Jurkat, Clone E6-1 (cell line): ENCODE data around the gene QPCTL.
A peak's percentile ranks its signal among the peaks of the same experiment; 100 is the strongest.
"Not testable (repeated sequence)": the region's sequence is repeated elsewhere in the genome, so short reads cannot be mapped to it uniquely, and the experiment has no call there.

Source experiments
- DNase-seq: peaks from one replicate; pipeline ENCODE4 v3.0.0-alpha.2; 2011; ENCODE audit warnings: low read depth, low spot score
- H3K4me3 ChIP-seq: 2 replicates; pipeline ENCODE4 v1.5.1; 2011; ENCODE audit warnings: mild to moderate bottlenecking, low read length, control low read depth, moderate library complexity

The QPCTL gene

DNA sequence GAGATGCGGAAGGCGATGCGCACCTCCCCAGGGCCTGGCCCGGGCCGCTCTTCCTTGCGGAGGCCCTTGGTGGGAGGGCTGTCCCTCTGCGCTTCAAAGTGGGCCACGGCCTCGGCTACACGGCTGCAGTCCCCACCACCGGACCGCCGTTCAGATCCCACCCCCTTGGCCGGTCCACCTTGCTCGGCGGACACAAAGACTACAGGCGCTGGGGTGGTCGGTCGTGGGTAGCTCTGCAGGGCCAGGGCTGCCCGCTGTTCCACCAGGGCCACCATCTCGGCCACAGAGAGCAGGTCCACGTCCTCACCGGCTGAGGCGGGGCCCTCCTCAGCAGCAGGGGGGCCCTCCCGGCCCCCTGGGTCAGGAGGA lies 20.2 kb downstream of the QPCTL start:
- no peak for DNase-seq
- H3K4me3 ChIP-seq, result no peak overlapping the region

DNA sequence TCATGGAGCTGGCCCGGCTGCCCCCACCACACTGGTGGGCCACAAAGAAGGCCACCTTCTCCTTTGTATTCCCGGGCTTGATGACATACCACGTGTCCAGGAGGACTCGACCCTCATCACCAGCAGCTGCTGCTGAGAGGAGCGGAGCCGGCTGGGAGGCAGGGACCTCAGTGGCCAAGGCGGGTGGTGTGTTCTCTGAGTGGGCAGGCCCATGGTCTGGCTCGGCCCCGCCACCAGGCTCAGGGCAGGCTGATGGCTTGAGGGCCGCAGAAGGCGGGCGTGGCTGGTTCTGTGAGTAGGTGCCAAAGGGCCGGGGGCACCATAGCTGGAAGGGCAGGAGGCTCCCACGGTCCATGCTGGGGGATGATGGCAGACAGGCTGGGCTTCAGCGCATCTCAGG lies 20.7 kb downstream of the QPCTL start:
- no peak for DNase-seq
- H3K4me3 ChIP-seq, result no peak overlapping the region

DNA sequence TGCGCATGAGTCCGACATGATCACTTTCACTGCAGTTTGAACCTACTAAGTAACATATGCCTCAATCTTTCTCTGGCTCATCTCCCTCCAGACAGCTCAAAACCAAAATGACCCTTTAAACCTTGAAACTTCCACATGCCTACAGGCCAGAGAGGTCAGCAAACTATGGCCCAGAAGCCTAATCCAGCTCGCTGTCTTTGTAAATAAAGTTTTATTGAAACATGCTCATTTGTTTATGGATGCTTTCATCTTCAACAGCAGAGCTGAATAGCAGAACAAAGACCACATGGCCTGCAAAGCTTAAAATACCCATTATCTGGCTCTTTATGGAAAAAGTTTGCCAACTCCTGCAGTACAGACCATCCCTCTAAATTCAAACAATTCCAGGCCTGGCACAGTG lies 22.7 kb downstream of the QPCTL start:
- H3K4me3 ChIP-seq, result no peak overlapping the region
- no peak for DNase-seq

DNA sequence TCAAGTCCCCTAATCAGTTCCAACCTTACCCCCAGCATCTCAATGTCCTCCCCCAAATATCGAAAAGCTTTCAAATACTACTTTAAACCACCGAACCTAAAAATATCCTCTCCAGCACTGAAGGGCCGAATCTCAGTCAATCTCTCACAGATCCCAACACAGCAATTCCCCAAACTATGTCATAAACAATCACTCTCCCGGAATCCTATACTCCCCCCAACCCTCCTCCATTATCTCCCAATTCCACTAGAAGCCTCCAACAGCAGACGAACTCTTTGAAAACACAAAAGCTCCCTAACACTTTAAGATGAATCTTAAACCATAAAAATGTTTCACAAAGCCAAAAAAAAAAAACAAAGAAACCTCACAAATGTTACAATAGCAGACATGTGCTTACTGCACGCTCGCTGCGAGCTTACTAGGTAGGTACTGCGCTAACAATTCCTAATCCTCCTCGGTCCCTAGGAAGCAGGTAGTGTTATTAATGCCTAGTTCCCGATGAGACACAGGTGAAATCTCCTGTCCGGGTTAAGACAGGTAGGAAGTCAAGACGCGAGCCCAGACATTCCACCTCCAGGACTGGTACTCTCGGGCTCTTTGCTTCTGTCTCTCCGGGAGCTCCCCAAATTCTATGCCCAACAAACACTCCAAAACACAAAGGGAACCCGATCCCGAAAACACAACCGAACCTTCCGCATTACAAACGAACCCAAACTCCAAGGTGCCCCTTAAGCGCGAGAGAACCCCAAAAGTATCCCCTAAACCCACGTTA lies 24.1 kb downstream of the QPCTL start:
- peak overlapping the region; percentile 77 for H3K4me3 ChIP-seq
- no peak for DNase-seq

DNA sequence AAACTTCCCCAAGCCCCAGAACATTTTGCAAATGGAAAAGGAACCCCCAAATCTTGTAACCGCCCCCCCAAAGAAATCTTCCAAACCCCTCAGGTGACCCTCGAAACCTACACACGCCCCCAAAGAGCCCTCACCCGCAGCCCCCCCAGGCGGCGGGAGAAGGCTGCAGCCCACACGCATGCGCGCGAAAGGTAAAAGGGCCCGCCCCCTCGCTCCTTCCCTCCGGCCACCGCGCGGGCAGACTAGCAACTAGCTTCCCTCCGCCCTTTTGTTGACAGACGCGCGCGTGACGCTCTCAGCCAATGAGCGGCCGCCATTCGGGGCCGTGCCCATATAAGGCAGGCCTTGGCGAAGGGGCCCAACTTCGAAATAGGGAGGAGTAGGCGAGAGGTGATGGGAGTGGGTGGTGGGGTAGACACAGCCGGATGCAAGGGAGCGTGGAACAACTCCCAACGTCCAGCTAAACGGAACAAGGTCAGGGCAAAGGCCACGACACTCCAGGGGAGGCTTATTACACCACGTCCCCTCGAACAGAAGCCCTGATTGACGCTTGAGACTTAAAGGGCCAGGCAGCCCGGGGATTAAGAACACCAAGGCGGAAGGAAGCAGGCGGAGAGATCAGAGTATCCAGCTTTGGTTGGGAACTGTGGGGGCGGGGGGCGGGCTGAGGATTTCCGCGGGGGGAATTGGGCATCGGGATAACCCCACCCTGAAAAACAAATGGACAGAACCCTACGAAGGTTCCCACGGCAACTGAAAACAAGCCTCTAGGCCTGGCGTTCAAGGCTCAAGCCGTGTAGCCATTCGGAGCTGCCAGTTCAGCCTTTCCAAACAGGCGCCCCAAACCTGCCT lies 24.9 kb downstream of the QPCTL start:
- DNase-seq, result peak; percentile 99
- peak overlapping the region; percentile 77 for H3K4me3 ChIP-seq

DNA sequence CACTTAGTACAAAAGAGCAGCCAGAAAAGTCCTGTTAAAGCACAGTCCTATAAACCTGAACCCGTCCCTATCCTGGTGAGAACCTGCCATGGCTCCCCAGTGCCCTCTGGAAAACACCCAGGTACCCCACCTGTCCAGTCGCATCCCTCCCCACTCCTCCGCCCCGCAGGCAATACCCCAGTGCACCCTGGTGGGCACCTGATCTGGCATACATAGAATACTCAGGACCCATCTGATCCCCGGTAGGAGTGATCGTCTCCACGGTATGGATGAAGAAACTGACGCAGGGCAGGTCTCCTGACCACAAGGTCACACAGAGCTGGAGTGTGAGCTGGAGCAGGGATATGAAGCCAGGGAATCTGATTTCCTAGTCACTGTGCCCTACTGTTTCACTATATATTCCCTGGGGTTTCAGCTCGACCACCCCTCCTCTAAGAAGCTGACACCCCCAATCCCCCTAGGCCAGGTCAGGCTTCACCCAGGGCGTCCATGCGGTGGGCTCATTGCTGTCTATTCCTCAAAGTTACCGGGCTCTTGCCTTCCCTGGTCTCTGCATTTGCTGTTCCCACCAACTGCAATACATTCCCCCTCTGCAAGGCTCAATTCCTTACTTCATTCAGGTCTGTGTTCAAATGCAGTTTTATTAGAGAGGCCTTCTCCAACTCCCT lies 25.7 kb downstream of the QPCTL start:
- DNase-seq, result no peak
- H3K4me3 ChIP-seq, result peak overlapping the region; percentile 68

DNA sequence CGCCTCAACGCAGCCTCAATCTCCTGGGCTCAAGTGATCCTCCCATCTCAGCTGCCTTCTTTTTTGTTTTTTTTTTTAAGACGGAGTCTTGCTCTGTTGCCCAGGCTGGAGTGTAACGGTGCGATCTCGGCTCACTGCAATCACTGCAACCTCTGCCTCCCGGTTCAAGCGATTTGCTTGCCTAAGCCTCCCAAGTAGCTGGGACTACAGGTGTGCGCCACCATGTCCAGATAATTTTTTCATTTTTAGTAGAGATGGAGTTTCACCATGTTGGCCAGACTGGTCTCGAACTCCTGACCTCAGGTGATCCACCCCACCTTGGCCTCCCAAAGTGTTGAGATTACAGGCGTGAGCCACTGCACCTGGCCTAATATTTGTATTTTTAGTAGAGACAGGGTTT lies 27.6 kb downstream of the QPCTL start:
- not testable (repeated sequence) for H3K4me3 ChIP-seq, DNase-seq

DNA sequence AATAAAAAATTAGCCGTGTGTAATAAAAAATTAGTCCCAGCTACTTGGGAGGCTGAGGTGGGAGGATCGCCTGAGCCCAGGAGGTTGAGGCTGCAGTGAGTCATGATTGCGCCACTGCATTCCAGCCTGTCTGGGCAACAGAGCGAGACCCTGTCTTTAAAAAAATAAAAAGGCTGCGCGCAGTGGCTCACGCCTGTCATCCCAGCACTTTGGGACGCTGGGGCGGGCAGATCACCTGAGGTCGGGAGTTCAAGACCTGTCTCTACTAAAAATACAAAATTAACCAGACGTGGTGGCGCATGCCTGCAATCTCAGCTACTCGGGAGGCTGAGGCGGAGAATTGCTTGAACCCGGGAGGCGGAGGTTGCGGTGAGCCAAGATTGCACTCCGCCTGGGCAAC lies 36.2 kb downstream of the QPCTL start:
- DNase-seq, H3K4me3 ChIP-seq: not testable (repeated sequence)

DNA sequence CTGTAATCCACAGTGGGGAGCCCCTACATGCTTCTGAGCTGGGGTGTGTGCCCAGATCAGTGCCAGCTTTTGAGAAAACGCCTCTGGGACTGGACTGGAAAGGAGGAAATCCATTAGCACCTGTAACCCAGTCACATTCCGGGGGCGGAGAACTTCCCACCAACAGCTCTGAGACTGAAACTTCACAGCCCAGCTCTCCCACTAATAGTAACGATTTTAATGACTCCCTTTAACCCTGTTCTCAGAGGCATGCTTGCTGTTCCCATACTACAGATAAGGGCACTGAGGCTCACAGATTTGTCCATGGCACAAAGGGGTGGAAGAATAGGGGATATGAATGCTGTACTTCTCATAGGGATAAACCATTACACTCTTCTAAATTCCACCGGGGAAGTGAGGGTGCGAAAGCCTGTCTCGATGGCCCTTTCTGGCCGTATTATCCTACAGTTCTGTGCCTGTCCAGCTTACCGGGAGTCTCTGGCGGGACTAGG lies 37.4 kb downstream of the QPCTL start:
- no peak for DNase-seq
- peak overlapping the region; percentile 92 for H3K4me3 ChIP-seq

DNA sequence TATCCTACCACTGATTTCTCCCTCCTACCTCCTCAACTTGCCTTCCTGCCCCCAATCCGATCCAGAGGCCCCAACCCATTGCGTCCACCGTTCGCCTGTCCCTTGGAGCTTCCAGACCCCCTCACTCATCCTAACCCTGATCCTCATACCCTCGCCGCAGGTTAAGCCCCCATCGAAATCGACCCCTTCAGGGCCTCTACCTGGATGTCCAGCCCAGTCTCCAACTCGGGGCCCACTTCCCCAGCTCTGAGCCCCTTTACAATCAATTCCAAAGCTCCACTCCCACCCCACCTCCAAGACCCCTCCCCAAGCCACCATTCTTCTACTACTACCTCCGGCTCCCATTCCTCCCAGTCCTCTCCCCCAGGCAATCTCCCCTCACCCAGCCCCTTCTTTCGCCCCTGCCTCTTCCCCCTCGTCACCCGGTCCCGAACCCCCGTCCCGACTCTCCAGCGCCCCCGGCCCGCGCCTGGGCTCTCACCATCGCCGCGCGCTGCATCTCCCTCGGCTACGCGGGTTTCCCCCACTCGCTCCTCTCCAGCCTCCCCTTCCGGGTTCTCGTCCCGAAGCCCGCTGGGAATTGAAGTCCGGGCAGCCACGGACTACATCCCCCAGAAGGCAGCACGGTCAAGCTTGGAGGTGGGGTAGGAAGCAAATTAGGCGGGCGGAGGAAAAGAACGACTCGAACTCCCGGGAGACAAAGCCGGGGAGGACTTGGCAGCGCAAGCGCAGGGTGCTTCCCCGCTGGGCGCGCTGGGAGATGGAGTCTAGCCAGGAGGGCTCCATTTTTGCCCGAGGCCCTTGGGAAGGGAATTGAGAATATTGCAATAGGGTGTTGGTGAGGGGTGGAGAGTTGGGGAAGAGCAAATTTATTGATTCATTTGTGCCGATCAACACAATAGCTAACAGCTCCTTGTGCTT lies 38.2 kb downstream of the QPCTL start, which contains the start of gene FBXO46:
TSS of gene FBXO46 (minus strand) at position 529 of the 921 bp plus-strand sequence. CDS start 17,401 bp downstream, outside the sequence.
- peak; percentile 97 for DNase-seq
- peak within 1 kb of the TSS; percentile 92 for H3K4me3 ChIP-seq

DNA sequence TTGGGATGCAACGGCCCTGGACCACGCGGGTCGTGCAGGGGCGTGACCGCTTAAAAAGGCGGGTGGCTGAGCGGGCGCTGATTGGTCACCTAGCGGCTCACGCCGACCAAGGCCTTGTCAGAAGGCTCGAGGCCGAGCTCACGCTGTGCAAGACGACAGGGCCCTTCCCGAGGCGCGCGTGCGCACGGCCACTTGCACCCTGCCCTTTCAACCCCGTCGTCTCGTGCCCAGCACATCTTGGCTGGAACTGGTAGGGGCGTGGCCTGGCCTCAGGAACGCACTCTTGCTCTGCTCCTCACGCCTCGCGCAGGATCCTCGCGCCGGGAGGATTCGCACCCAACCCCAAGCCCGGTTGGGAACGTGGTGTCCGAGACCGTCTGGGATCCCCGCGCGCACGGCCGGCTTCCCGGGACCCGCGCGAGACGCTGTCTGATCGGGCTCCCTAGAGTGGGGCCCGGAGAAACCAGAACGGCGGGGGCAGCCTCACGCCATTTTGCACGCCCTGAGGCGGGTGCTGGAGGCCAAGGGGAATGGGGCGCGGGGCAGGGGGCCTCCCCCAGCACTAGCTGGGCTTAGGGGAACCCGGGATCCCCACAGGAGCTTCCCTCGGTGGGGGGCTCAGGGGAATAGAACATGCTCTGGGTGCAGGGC lies 40.8 kb downstream of the QPCTL start, which contains the start of gene MEIOSIN:
TSS of gene MEIOSIN (plus strand) at position 280 of the 651 bp plus-strand sequence. CDS start 1,938 bp downstream, outside the sequence.
- DNase-seq, result no peak
- no peak within 1 kb of the TSS for H3K4me3 ChIP-seq

DNA sequence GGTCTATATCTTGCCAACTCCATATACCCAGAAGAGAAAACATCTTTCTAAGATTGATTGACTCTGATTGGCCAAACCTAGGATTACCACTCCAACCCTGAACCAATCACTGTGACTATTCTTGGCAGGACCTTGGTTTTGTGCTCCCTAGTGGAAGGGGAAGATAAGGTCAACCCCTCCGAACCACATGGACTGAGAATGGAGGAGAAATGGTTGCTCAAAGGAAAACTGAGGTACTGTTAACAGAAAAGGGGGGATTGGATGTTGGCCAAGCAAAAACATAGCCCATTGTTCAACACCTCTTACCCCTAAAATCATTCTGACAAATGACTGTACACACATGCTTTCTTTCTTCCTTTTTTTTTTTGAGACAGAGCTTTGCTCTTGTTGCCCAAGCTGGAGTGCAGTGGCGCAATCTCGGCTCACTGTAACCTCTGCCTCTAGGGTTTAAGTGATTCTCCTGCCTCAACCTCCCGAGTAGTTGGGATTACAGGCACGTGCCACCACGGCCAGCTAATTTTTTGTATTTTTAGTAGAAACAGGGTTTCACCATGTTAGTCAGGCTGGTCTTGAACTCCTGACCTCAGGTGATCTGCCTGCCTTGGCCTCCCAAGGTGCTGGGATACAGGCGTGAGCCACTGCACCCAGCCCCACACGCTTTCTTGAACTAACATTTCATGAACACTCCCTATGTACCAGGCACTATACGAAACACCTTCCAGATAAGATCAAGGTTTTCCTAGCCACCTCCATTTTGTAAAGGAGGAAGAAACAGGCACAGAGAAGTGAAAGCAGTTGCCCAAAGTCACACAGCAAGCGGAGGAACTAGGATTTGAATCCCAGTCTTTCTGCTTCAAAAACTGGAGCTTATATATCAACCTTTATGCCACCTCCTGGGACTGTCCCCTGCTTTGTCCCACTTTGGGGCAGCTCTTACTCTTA lies 47.3 kb downstream of the QPCTL start:
- no peak overlapping the region for H3K4me3 ChIP-seq
- DNase-seq, result no peak

DNA sequence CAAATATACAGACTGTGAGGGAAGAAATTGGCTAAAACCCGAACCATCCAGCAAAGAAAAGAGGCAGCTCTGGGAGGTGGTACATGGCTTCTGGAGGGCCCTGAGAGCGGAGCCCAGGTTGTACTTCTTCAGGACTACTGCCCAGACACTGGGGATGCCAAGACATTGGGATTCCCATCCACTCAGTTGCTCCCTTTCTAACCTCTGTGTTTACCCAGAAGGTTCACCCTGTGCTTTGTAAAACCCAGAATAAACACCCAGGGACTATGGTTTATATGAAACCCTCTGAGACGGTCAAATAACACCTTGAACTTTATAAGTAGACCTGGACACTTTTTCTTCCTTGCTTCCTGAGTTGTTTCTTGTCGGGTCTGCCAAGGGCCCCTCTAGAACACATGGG lies 50.5 kb downstream of the QPCTL start:
- H3K4me3 ChIP-seq, result no peak overlapping the region
- DNase-seq, result no peak

DNA sequence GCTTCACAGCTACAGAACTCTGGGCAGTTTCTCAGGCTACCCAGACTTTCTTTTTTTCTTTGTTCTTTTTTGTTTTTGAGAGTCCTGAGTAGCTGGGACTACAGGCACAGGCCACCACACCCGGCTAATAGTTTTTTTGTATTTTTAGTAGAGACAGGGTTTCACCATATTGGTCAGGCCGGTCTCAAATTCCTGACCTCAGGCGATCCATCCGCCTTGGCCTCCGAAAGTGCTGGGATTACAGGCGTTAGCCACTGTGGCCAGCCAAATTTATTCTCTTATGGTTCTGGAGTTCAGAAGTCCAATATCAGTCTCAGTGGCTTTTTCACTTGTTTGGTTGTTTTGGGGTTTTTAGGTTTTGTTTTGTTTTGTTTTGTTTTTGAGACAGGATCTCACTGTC lies 53.1 kb downstream of the QPCTL start:
- no peak for DNase-seq
- no peak overlapping the region for H3K4me3 ChIP-seq

DNA sequence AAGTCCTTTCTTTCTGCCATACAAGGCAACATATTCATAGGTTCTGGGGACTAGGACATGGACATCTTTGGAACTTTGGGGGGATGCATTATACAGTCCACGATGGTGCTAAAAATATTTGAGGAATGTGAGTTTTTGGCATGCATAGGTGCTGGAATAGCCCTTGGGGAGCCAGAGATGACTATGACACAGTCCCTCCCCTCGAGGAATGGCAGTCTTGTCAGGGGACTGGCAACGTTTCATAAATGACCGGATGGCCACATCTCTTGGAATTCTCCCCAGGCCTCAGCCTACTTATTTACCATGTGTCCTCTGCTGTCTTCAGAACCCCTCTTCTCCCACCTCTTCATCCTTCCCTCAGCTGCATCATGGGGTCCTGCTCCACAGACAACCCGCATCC lies 54.4 kb downstream of the QPCTL start:
- H3K4me3 ChIP-seq, result no peak overlapping the region
- no peak for DNase-seq

DNA sequence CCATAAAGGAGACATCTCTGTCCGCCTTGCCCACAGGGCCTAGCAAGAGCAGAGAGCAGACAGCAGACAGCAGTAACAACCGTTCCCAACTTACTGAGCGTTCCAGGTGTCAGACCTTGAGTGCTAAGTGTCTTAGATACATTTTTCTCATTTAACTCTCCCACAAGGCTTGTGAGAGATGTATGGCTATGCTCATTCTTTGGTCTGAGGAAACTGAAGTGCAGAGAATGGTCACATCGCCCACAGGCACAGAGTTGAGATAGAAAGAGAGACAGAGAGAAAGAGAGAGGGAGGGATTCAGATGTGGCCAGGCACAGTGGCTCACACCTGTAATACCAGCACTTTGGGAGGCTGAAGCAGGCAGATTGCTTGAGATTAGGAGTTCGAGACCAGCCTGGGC lies 55.0 kb downstream of the QPCTL start:
- H3K4me3 ChIP-seq, result no peak overlapping the region
- DNase-seq, result no peak

DNA sequence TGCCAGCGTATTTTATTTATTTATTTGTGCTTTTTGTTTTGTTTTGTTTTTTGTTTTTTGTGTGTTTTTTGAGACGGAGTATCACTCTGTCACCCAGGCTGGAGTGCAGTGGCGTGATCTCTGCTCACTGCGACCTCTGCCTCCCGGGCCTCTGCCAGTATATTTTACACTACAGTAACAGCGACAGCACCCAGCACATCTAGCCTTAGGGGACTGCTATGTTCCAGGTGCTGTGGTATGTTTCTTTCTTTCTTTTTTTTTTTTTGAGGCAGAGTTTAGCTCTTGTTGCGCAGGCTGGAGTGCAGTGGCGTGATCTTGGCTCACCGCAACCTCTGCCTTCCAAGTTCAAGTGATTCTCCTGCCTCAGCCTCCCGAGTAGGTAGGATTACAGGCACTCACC lies 59.0 kb downstream of the QPCTL start:
- H3K4me3 ChIP-seq, DNase-seq: not testable (repeated sequence)
